Measurements from ENCODE around the gene TMEM119.
"Not testable (repeated sequence)": the region's sequence is repeated elsewhere in the genome, so short reads cannot be mapped to it uniquely, and the experiment has no call there.

The TMEM119 gene

DNA sequence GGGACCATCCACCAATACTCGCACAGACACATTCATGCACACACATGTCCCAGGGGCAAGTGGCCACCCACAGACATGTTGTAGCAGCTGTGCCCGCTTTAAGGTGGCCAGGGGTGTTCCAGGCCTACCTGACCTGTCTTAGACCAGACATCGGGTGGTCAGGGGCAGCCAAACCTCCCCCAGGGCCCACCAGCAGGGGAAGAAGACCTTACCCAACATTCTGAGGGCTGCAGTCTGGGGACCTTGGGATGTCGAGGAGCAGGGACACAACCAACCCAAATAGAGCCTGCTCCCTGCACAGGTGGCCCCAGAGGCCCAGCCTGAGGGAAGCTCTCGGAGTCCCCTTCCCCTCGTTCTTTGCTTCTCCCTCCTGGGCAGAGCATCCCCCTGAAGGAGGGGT, 1.7 kb upstream of the TMEM119 start:
- DNase-seq: no peak

DNA sequence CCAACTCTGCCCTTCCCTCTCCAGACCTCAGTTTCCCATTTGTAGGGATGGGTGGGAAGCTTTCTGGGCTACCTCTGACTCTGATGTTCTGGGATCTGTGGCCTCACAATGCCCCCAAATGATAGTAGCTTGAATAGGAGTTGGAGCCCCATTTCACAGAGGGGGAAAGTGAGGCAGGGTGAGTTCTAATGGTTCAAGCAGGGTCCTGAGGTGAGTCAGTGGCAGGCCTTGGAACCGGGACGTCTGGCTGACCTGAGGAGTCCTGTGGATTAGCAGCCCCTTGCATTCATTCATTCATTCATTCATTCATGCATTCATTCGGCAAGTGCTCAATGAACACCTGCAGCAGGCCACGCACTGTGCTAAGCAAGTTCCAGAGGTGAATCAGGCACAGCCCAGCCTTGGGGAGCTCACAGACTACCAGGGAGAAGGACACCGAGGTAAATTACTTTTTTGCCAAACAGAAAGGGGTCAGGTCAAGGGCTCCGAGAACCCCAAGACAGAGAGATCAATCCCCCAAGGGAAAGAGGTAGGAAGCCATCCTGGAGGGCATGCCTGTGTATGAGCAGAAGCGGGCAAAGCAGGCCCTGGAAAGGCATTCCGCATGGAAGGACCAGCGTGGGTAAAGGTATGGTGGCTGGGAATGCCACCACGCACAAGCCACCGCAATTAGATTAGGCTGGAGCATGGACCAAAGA, 818 bp upstream of the TMEM119 start:
- DNase-seq: no peak

DNA sequence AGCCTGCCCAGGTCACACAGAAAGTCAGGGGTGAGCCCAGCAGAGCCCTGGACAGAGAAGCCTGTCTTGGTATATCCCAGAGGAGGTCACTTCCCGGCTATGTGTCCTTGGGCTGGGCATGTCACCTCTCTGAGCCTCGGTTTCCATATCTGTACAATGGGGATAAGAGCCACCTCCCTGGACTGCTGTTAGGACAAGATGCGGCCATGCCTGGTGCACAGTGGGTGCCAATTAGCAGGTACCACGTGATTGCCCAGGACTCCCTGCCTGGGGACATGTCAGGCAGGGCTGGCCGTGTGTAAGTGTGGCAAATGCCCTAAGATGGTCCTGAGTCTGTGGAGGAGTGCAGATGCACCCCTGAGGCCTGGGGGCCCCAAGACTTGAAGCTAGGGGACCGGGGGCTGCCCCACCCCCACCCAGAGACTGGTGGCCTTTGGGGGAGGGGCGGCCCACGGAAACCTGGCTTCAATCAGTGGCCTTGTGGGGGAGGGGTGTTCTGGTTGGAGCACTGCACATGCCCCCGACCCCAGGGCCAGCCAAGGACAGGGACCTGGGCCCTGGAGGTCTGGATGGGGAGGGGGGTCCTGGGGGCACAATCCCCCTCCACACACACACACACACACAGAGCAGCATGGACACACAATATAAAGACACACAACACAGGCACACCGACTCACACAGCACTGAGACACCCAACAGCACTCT, 878 bp downstream of the TMEM119 start:
- no peak for DNase-seq

DNA sequence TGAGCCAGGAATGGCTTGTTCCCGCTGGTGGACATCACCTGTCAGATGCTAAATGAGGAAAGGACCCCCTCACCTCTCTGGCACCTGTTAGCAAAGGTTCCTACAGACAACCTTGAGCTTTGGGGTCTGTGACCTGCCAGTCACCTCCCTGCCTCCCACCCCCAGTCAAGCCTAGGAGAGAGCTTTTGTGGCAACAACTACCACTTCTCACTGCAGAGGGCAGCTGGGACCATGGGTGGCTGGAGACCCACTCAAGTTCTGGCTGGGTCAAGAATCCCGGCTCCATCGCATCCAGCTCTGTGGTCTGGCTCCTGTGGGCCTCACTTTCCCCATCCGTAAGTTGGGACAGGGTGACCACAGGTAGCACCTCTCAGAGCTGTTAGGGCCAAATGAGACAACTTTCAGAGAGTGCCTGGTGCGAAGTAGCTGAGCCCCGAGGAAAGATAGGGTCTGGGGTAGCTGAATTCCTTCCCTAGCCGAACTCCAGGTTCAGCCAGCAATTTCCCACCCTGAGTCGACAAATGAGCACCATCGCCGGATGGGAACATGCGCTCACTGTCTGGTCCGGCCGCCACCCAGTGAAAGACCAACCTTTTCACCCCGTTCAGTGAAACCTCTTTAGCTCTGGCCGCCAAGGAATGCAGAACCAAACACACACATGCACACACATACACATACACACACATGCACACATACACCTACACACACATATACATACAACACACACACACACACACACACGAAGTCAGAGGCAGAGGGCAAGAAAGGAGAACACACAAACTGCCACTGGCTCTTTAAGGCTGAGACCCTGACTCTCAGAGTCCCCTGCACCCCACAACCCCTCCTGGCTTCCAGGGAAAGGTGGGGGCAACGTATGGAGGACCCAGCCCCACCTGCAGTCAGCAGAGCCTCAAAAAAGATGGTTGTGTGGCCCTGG, 1.9 kb downstream of the TMEM119 start:
- no peak for DNase-seq

DNA sequence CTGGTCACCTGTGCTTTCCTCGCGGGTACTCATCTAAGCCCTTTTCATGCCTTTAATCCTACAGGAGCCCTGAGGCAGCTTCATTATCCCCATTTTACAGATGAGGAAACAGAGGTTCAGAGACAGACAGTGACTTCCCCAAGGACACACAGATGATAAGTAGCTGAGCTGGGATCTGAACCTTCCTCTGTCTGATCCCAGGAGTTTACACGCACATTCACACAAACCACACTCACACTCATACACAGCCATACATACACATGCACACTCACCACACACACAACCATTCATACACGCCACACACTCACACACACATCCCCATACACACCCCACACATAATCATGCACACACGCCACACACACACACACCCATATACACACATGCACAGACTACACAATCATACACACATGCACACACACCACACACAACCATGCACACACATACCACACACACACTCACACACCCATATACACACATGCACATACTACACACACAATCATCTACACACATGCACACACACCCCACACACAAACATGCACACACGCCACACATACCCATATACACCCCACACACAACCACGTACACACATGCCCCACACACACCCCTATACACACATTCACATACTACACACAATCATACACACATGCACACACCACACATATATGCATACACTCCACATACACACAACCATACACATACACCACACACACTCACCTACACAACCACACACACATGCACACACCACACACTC, 2.7 kb downstream of the TMEM119 start:
- DNase-seq: no peak

DNA sequence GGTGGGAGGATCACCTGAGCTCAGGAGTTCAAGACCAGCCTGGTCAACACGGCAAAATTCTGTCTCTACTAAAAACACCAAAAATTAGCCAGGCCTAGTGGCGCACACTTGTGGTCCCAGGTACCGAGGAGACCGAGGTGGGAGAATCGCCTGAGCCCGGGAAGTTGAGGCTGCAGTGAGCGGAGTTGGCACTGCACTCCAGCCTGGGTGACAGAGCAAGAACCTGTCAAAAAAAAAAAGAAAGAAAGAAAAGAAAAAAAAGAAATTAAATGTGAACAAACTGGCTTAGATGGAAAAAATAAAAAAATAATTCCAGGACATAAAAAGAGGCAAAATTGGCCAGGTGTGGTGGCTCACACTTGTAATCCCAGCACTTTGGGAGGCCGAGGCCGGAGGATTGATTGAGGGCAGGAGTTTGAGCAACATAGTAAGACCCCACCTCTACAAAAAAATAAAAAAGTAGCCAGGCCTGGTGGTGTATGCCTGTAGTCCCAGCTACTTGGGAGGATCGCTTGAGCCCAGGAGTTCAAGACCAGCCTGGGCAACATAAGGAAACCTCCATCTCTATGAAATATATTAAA, 3.5 kb downstream of the TMEM119 start:
- DNase-seq: no peak

DNA sequence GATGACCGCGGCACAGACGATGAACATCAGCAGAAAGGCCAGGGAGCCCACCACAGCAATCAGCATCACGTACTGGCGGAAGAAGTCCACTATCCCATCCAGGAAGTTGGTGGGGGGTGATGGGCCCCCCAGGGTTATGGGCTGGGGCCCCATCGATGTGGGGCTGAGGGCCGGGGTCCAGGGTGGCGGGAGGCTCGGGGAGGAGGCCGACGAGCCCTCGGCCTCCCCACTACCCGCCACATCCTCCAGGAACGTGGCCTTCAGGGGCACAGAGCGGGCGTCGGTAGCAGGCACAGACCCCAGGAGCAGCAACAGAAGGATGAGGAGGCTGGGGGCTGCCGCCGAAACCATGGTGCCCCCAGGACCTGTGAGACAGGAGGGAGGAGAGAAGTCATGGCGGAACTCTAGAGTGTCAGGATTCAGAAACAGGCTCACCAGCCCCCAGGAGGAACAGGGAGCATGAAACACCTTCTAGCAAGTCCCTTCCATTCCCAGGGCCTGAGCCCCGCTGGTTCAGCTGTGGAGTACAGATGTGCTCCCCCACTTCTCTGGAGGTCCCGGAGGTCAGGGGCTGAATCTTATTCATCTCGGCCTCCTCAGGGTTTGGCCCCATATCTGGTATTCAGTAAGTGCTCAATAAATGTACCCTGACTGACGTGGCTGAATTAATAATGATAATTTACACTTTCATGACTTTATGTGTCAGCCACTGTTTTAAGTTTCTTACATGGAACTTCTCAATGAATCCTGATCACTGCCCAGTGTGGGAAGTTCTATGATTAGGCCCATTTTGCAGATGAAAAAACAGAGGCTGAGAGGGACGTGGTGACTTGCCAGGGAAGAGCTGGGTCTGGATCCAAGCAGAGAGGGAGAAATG, 5.6 kb downstream of the TMEM119 start:
- no peak for DNase-seq

DNA sequence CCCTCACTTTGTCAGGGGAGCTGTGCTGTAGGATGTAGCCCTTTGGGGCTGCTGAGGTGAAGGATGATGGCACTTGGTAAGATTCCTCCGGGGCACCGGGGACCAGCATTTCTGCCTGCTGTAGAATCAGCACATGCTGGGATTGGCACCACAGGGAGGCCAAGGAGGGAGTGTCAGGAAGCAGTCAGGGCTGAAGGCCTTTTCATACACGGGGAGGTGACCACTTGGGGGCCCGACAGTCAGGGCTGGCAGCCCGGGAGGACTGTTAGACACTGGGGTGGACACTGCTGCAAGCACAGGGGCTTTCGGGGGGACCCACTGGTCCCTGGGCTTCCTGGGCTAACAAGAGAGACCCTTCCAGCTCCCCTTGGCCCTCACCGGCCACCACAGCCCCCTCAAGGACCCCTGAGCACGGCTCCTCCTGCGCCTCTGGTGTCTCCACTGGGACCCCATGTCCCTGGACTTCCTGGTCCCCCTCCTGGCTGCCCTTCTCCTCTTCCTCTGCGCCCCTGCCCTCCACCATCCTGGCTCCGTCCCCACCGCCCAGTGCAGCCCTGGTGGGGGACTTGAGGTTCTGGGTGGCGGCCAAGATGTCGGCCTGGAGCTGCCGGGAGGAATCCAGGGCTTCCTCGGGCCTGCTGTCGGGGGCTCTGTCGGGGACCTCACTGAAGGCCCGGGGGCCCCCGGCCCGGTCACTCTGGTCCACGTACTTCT, 6.5 kb downstream of the TMEM119 start:
- DNase-seq: no peak

DNA sequence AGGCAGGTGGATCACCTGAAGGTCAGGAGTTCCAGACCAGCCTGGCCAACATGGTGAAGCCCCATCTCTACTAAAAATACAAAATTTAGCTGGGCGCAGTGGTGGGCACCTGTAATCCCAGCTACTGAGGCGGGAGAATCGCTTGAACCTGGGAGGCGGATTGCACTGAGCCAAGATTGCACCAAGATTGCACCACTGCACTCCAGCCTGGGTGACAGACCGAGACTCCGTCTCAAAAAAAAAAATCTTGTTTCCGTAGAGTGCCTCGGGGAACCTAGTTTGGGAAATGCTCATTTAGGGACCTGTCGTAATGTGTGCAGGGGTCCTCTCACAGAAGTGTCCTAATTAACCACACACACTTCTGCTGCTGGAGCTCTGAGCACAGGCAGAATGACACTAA, 7.4 kb downstream of the TMEM119 start:
- not testable (repeated sequence) for DNase-seq

DNA sequence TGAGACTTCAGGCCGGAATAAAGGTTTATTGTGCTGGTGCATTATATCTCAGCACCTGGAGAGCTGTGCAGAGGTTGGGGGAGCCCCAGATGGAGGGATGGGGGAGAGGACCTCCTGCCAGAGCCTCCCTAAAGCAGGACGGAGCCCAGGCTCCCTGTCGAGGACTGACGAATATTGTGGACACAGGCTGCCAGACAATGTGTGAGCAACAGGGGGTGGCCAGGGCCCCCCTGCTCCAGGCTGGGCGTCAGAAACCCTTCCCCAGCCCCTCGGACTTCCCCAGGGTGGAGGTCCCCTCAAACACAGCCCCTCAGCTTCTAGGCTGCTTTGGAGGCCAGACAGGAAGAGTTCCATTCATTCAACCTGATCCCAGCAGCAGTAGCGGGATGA, 8.0 kb downstream of the TMEM119 start:
- DNase-seq: no peak

DNA sequence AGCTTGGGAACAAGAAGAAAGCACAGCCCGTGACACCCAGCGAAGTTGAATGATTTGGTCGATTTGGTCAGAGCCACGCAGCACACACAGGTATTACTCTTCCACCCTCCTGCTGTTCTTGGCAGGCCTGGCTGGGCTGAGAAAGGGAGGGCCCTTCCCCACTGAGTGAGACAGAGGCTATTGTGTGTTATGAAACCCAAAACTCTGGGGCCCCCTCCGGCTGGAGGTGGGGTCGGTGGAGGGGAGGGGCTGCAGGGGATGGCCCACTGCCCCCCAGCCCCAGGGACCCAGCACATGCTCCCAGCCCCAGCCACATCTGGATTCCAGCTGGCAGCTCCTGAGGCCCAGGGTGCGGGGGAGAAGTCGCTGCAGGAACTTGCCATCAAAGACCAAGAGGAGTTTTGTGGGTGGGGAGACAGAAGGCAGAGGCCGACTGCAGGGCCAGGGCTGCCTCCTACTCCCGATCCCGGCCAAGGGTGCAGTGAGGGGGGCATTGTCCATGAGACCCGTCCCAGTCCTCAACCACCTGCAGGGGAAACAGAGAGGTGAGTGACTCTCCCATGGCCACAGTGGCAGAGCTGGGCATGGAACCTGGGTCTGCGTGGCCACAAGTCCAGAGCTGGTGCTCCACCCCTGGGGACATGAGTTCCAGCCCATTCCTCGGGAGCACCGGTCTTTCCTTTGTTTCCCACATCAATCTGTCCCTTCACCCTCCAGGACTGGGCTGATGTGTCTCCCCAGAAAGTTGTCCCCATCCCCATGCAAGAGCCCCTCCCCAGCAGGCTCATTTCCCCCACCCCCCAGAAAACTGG, 8.7 kb downstream of the TMEM119 start:
- DNase-seq: no peak

DNA sequence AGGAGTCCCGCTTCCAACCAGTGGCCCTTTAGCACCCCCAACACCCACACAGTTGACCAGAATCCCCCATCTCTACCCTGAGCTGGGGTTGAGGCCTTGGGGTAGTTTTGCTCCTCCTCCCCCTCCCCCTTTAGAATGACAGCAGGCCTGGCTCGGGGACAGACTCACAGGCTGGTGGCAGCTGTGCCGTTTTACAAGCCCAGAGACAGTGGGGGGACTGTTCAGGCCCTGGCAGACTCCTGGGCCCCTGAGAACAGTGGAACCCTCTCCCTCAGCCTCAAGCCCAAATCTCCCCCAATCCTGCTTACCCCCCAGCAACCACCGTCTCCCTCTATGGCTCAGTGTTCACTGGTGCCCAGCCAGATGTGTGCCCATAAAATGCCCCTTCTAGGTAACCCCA, 10.1 kb downstream of the TMEM119 start:
- DNase-seq: no peak

DNA sequence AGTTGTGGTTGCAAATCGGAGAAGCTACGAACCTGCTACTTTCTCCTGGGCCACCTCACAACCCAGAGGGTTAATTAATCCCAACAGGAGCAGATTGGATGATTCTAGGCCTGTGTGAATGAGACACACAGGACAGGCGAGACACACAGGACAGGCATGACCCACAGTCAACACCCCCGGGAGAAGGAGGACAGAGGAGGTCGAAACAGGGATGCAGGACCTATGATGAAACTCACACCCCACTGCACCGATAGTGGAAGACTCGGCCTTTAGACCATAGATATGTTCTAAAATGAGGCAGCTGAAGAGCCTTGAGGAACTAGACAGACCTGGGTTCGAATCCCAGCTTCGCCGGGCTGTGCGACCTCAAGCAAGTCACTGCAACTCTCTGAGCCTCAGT, 11.6 kb downstream of the TMEM119 start:
- DNase-seq: no peak

DNA sequence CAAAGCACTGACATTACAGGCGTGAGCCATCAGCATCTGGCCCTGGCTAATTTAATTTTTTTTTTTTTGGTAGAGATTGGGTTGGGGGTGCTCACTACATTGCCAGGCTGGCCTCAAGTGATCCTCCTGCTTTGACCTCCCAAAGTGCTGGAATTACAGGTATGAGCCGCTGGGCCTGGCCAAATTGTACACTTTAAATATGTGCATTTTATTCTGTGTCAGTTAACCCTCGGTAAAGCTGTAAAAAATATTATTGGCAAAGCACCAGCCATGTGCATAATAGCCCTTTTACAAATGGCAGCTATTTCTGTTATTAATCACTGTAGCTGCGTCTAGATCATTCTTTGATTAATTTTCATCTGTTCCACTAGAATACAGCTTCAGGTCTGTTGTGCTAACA, 12.0 kb downstream of the TMEM119 start:
- DNase-seq: no peak

DNA sequence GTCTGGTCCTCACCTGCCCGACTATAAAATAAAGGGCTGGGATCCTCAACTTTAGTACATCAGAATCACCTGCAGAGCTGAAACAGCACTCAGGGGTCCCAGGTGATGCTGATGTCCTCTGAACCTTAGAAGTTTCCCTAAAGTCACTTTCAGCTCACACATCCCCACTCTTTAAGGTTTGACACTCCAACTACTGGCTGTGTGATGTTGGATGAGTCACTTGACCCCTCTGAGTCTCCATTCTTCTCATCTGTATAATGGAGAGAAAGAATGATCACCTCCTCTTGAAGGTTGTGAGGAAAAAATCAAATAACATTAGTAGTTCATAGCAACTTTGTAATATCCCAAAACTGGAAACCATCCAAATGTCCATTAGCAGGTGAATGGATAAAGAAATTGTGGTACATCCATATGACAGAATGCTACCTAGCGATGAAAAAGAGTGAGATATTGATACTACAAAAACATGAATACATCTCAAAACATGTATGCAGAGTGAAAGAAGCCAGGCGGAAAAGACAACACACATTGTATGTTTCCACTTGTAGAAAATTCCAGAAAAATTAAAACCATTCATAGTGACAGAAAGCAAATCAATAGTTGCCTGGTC, 13.3 kb downstream of the TMEM119 start:
- DNase-seq: no peak

DNA sequence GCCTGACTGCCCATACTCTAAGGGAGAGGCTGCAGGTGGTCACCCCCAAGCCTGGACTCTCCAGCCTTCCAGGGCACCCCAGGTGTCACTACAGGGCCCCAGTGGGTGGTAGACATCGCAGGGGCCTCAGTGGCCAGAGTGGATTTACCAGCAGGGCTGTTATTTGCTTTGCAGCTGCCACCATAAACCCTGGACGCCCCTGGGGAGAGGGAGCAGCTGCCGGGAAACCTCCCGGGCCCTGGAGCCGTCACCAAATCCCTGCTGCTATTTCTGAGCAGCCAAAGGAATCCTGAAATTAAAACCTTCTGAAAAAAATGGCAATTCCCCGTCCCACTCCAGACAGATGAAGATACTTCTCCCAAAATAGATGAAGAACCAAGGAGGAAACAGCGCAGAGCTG, 13.9 kb downstream of the TMEM119 start:
- no peak for DNase-seq

DNA sequence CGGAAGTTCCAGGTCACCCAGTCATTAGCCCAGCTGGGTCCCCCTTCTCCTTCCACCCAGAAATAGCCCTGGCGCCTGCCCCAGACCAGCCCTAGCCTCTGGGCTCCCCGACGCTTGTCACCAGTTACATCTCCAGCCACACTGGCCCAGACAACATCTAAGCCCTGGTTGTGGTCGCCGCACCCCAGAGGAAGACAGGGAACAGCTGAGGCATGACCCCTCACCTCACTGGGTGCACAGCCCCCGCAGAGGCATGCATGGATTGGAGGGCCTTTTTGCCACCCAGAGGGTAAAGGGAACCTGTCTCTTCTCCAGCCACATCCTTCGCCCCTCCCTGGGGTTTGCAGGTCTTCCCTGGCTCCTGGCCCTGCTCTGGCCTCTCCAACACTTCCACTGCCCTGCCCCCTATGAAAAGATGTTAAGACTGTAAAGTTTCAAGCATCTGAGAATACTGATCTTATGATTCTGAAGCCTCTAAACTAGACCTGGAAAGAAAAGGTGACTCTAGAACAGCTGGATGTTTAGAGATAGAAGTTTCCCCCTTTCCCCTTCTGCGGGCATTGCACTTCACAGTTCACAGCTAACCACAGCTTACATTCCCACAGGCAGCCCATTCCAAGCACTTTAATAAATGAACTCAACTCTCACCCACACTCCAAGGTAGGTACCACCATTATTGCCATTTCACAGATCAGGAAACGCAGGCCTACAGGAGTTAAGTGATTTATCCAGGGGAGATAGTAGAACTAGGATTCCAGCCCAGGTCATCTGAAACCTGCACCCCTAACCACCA, 14.7 kb downstream of the TMEM119 start:
- no peak for DNase-seq

DNA sequence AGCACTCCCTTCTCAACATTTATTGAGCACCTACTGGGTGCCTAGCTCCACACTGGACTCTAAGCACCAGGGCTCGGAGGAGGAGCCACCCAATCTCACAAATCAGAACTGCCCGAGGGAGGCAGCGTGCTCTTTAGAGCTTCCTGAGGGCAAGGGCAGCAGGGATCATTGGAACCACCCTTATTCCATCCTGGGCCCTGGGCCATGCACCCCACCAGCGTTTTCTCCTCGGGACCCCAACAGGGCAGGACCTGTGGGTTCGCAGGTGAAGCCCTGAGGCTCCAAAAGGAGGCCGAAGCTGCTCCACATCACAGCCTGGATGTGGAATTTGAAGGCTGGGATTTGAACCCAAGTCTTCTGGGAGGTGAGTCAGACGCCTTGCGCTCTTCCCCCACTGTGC, 15.4 kb downstream of the TMEM119 start:
- DNase-seq: no peak
